K562 (cell line): ENCODE results near the gene PGM2. TPM values are rescaled to one million over a fixed set of nuclear protein-coding genes. Genes with fewer than 3 reads are reported as not detected.

ENCODE experiments used
- CAMTA2 ChIP-seq: fragments of 250-450 bp; sonication (Bioruptor Pico); conservative IDR thresholded peaks from 2 replicates; pipeline ENCODE4 v1.5.1; 2022
- MXD1 ChIP-seq: fragments of 250-450 bp; sonication (Bioruptor Pico); IDR thresholded peaks from 2 replicates; pipeline ENCODE4 v1.8.0; 2021; ENCODE audit warnings: borderline replicate concordance, mild to moderate bottlenecking, moderate library complexity; ENCODE audit not compliant: poor library complexity, severe bottlenecking
- NUFIP1 ChIP-seq: fragments of 450-650 bp; IDR thresholded peaks from 2 replicates; pipeline ENCODE4 v1.6.1; 2018; ENCODE audit not compliant: partially characterized antibody
- RFX5 ChIP-seq: IDR thresholded peaks from 2 replicates; pipeline ENCODE4 v1.6.1; 2011; ENCODE audit warnings: low read depth, mild to moderate bottlenecking, improper control_type of control experiment, low read length
- ZNF644 ChIP-seq: fragments of 200-800 bp; sonication (Bioruptor generic); IDR thresholded peaks from 2 replicates; pipeline ENCODE4 v1.6.1; 2016; ENCODE audit warnings: low read depth, missing genetic modification characterization, missing compliant biosample characterization
- polyA plus RNA-seq, 8 experiments: library from polyadenylated mRNA; depleted of rRNA in 4 of 8; stranded (reverse) in 5 of 8; unstranded in 3 of 8; fragments of >200 nt; fragmentation: Nextera tagmentation in 2 of 8; fragmentation: Illumina TruSeq in 1 of 8; extraction: Ambion mirVana in 2 of 8; extraction: Trizol in 1 of 8; gene quantifications; 2 replicates each; pipeline versions ENCODE4 v1.2.1 to v1.2.3, GENCODE V29; 2011 to 2014; ENCODE audit warnings: inconsistent platforms in 1 of 8, missing spikeins in 1 of 8
- total RNA-seq, 7 experiments: library from RNA; depleted of rRNA in 6 of 7; stranded (reverse); fragments of >200 nt in 6 of 7; fragmentation: Illumina TruSeq in 2 of 7; extraction: Trizol in 2 of 7; gene quantifications; 2 replicates each; pipeline versions ENCODE4 v1.2.1 to v1.2.3, GENCODE V29; 2011 to 2021; ENCODE audit warnings: low replicate concordance in 1 of 7
- TF ChIP-seq, protein P1 (sequence below), 3 experiments: IDR thresholded peaks in 2 of 3; conservative IDR thresholded peaks in 1 of 3; 2 replicates each; pipeline ENCODE4 v1.5.1; 2011 to 2012; ENCODE audit warnings: low read length in 3 of 3, mild to moderate bottlenecking in 3 of 3, control low read depth in 2 of 3, improper control_type of control experiment in 1 of 3, inconsistent platforms in 1 of 3, low read depth in 1 of 3, mixed read lengths in 1 of 3, moderate library complexity in 1 of 3; ENCODE audit not compliant: insufficient read depth in 2 of 3
- TF ChIP-seq, protein P2 (sequence below), 2 experiments: fragments of 450-650 bp; formaldehyde crosslinking in 1 of 2; IDR thresholded peaks; 2 replicates each; pipeline versions ENCODE4 v1.4.0 to v1.6.1; 2014 to 2020; ENCODE audit warnings: mild to moderate bottlenecking in 2 of 2, borderline replicate concordance in 1 of 2, low read depth in 1 of 2
- TF ChIP-seq, protein P3 (sequence below): fragments of 450-650 bp; formaldehyde crosslinking; IDR thresholded peaks from 2 replicates; pipeline ENCODE4 v1.4.0; 2022; ENCODE audit warnings: missing genetic modification characterization

The PGM2 gene
- total and polyA plus RNA-seq, 9 of the 15 experiments (the other 6 are each of a cell fraction or from before 2014, with no cell fraction given), result 15.2 to 77.3 (median 51.4) TPM

- TF ChIP-seq, protein P1, sequence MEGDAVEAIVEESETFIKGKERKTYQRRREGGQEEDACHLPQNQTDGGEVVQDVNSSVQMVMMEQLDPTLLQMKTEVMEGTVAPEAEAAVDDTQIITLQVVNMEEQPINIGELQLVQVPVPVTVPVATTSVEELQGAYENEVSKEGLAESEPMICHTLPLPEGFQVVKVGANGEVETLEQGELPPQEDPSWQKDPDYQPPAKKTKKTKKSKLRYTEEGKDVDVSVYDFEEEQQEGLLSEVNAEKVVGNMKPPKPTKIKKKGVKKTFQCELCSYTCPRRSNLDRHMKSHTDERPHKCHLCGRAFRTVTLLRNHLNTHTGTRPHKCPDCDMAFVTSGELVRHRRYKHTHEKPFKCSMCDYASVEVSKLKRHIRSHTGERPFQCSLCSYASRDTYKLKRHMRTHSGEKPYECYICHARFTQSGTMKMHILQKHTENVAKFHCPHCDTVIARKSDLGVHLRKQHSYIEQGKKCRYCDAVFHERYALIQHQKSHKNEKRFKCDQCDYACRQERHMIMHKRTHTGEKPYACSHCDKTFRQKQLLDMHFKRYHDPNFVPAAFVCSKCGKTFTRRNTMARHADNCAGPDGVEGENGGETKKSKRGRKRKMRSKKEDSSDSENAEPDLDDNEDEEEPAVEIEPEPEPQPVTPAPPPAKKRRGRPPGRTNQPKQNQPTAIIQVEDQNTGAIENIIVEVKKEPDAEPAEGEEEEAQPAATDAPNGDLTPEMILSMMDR (IDR thresholded peaks at IDR 0.05 in 2 of 3, conservative IDR thresholded peaks at IDR 0.05 in 1 of 3; ENCODE audit: insufficient read depth in 2 of 3, low read depth in 1 of 3, low read length in 3 of 3), result no peak
- TF ChIP-seq ZNF644 (tag) (no peak), CAMTA2 (CRISPR knock-in tag) (no peak), MXD1 (CRISPR knock-in tag) (no peak), RFX5 (no peak), NUFIP1 (no peak)
- TF ChIP-seq, protein P2, sequence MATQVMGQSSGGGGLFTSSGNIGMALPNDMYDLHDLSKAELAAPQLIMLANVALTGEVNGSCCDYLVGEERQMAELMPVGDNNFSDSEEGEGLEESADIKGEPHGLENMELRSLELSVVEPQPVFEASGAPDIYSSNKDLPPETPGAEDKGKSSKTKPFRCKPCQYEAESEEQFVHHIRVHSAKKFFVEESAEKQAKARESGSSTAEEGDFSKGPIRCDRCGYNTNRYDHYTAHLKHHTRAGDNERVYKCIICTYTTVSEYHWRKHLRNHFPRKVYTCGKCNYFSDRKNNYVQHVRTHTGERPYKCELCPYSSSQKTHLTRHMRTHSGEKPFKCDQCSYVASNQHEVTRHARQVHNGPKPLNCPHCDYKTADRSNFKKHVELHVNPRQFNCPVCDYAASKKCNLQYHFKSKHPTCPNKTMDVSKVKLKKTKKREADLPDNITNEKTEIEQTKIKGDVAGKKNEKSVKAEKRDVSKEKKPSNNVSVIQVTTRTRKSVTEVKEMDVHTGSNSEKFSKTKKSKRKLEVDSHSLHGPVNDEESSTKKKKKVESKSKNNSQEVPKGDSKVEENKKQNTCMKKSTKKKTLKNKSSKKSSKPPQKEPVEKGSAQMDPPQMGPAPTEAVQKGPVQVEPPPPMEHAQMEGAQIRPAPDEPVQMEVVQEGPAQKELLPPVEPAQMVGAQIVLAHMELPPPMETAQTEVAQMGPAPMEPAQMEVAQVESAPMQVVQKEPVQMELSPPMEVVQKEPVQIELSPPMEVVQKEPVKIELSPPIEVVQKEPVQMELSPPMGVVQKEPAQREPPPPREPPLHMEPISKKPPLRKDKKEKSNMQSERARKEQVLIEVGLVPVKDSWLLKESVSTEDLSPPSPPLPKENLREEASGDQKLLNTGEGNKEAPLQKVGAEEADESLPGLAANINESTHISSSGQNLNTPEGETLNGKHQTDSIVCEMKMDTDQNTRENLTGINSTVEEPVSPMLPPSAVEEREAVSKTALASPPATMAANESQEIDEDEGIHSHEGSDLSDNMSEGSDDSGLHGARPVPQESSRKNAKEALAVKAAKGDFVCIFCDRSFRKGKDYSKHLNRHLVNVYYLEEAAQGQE (IDR thresholded peaks at IDR 0.05; ENCODE audit: borderline replicate concordance), result no peak
- TF ChIP-seq, protein P2 (CRISPR knock-in tag; IDR thresholded peaks at IDR 0.05; ENCODE audit: low read depth), result no peak
- TF ChIP-seq, protein P3, sequence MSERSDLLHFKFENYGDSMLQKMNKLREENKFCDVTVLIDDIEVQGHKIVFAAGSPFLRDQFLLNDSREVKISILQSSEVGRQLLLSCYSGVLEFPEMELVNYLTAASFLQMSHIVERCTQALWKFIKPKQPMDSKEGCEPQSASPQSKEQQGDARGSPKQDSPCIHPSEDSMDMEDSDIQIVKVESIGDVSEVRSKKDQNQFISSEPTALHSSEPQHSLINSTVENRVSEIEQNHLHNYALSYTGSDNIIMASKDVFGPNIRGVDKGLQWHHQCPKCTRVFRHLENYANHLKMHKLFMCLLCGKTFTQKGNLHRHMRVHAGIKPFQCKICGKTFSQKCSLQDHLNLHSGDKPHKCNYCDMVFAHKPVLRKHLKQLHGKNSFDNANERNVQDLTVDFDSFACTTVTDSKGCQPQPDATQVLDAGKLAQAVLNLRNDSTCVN, result no peak
Measured at GRCh38 chr4:37797923-37798322, 28.6 kb upstream of the PGM2 start (continued).
